ENCODE data around the gene HGF.

HGF gene

DNA sequence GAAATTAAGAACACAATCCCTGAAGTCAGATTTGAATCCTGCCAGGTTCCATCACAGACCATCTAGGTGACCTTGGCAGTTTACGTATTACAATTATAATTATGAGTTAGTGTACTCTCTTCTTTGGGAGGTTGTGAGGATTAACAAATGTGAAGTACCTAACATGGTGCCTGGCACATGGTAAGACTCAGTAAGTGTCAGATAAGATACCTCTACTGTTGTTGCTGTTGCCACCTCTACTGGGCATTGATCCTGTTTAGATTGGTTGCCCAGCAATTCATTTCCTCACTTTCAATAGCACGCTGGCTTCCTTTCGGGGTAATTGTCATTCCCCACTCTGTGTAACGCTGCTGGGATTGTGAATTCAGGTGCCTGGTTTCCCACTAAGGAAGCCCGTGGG, 31.7 kb upstream of the HGF start:
- no peak overlapping the region for H3K27ac ChIP-seq
- no peak for DNase-seq (ENCODE audit: low read depth, low spot score)
- no peak for TF ChIP-seq POLR2AphosphoS5 (IDR thresholded peaks at IDR 0.05; ENCODE audit: borderline replicate concordance, low read depth, low read length)
- no peak for TF ChIP-seq EZH2 (IDR thresholded peaks at IDR 0.05)
- TF ChIP-seq FOXP2 (optimal IDR thresholded peaks at IDR 0.05; ENCODE audit: control extremely low read depth, extremely low read length, insufficient read depth), result no peak
- H3K9me3 ChIP-seq (ENCODE audit: low read depth, low read length), result no peaks in the 10 kb centered on the region
- H3K4me3 ChIP-seq, result no peak overlapping the region
- H3K36me3 ChIP-seq (ENCODE audit: insufficient read depth, low read length), result no peaks in the 10 kb centered on the region
- H3K9ac ChIP-seq (ENCODE audit: insufficient read length), result no peak overlapping the region

DNA sequence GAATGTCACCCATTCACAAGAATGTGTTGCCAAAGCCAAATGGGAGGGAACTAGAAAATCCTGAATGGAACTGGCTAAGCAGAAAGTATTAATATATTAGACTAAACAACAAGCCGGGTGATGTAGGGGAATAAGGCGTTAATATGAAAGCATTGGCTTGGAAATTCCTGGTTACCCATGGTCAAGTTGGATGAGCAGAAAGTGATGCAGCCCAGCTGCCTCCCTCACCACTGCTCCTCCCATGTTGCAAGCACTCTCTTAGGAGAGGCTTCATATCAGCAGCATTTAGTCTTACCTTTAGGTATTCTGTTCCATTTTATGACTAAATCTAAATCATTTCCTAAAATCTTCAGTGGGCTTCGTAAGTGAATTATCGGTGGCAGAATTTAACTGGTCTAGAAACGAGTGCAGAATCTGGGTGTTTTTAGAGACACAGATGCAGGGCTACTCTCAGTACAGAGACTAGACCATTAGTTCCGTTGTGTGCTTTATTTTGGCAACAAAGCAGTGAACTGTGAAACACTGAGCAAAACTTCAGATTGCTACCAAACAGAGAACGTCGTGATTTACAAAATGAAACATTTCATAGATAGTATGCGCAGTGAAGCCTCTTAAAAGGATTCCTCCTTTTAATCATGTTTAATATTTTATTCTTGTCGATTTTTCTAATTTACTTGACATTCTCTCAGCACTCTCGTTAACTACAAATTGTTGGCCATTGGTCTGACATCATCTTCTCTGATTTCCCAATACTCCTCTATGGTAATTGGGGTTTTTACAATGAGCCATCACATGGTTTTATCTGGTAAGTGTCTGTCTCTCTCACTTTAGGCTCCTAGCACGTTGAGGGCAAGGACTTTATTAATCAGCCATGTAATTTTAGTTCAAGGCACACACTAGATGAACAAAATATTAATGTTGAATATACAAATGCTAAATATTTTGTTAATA, 22.0 kb upstream of the HGF start:
- no peak for TF ChIP-seq FOXP2 (optimal IDR thresholded peaks at IDR 0.05; ENCODE audit: control extremely low read depth, extremely low read length, insufficient read depth)
- no peak for TF ChIP-seq POLR2AphosphoS5 (IDR thresholded peaks at IDR 0.05; ENCODE audit: borderline replicate concordance, low read depth, low read length)
- TF ChIP-seq EZH2 (IDR thresholded peaks at IDR 0.05), result no peak
- DNase-seq (ENCODE audit: low read depth, low spot score), result no peak
- Histone ChIP-seq H3K9ac (ENCODE audit: insufficient read length) (no peak overlapping the region), H3K27ac (no peak overlapping the region), H3K4me3 (no peak overlapping the region), H3K36me3 (ENCODE audit: insufficient read depth, low read length) (no peaks in the 10 kb centered on the region), H3K9me3 (ENCODE audit: low read depth, low read length) (no peaks in the 10 kb centered on the region)

DNA sequence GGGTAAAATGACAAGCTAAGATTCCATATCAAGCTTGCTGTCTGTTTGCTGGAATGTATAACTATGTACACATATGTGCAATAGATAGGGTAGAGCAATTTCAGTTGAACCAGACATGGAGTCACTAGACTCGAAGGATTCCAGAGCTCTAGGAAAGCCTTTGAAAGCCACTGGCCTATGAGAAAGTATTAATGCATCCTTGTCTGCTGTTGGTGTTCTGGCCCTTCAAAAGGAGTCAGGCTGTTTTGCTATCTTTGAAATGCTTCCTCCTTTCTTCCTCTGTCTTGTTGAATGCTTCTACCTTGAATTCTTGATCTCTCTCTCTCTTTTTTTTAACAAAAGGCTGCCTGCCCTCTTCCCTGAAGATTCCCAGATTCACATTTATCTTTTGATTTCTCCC, 20.8 kb upstream of the HGF start:
- no peak for TF ChIP-seq EZH2 (IDR thresholded peaks at IDR 0.05)
- TF ChIP-seq POLR2AphosphoS5 (IDR thresholded peaks at IDR 0.05; ENCODE audit: borderline replicate concordance, low read depth, low read length), result no peak
- TF ChIP-seq FOXP2 (optimal IDR thresholded peaks at IDR 0.05; ENCODE audit: control extremely low read depth, extremely low read length, insufficient read depth), result no peak
- H3K4me3 ChIP-seq, result no peak overlapping the region
- no peak overlapping the region for H3K27ac ChIP-seq
- H3K36me3 ChIP-seq (ENCODE audit: insufficient read depth, low read length), result no peaks in the 10 kb centered on the region
- H3K9me3 ChIP-seq (ENCODE audit: low read depth, low read length), result no peaks in the 10 kb centered on the region
- no peak for DNase-seq (ENCODE audit: low read depth, low spot score)
- H3K9ac ChIP-seq (ENCODE audit: insufficient read length), result no peak overlapping the region

DNA sequence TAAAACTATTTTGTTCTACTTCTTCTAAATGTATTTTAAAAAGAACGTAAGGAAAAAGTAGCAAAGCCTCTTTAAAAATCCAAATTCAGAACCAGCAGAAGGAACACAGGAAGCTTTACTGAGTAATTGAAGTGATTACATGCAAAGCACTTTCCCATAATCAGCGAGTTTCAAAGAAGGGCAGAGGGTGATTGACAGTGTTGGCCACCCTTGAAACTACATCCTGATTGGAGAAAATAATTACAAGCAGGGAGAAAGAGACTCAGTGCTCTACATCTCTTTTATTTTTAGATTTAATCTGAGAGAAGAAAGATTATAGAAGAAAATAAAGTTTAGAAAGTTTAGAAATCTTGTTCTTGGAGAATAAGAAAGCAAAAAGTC, 20.3 kb upstream of the HGF start:
- H3K9ac ChIP-seq (ENCODE audit: insufficient read length), result no peak overlapping the region
- no peaks in the 10 kb centered on the region for H3K9me3 ChIP-seq (ENCODE audit: low read depth, low read length)
- H3K4me3 ChIP-seq, result no peak overlapping the region
- TF ChIP-seq FOXP2 (optimal IDR thresholded peaks at IDR 0.05; ENCODE audit: control extremely low read depth, extremely low read length, insufficient read depth) (no peak), POLR2AphosphoS5 (IDR thresholded peaks at IDR 0.05; ENCODE audit: borderline replicate concordance, low read depth, low read length) (no peak), EZH2 (IDR thresholded peaks at IDR 0.05) (no peak)
- H3K27ac ChIP-seq, result no peak overlapping the region
- DNase-seq (ENCODE audit: low read depth, low spot score), result no peak
- no peaks in the 10 kb centered on the region for H3K36me3 ChIP-seq (ENCODE audit: insufficient read depth, low read length)

DNA sequence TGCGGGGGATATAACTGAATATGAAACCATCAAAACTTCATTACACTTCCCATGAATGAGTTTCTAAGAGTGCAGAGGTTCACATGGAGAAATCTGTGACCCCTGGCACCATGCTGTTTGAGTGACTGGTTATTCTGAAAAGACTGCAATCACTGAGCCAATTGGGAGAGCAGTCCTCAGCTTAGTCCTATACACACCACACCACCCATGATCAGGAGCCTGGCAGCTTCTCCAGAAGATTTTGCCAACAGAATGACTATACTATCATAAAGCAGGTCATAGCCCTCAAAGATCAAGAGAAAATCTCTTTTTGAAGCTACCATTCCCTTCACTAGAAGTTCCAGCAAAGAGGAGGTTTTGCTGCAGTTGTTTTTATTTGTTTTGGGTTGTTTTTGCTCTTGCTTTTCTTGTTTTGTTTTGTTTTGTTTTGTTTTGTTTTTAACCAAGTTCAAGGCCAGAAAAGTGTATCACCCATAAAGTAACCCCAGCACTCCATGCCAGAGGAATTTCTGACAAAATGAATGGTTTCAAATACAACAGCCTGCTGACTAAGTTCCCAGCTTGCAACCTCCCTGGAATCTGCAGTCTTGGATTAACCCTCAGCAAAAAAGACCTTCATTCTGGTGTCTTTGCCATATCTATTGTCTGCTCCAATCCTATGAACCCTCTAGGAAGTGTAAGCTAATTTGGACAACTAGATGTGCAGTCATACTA, 19.7 kb upstream of the HGF start:
- H3K9ac ChIP-seq (ENCODE audit: insufficient read length), result no peak overlapping the region

DNA sequence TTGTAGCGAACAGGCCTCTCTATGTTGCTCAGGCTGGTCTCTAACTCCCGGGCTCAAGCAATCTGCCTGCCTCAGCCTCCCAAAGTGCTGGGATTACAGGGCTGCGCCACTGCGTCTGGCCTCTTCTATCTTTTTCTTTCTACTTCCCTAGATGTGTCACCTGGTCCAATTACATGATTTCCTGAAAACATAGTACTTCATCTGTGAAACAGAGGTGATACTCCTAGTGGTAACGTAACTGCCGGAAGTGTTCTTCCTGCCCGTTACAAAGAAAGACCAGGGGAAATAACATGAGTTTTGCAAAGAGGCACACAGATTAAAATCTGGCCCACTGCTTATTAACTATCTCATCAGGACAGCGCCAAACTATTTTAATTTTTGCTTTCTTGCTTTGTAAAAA, 18.4 kb upstream of the HGF start:
- DNase-seq (ENCODE audit: low read depth, low spot score), result no peak
- Histone ChIP-seq H3K27ac (no peak overlapping the region), H3K9me3 (ENCODE audit: low read depth, low read length) (no peaks in the 10 kb centered on the region), H3K9ac (ENCODE audit: insufficient read length) (no peak overlapping the region), H3K36me3 (ENCODE audit: insufficient read depth, low read length) (no peaks in the 10 kb centered on the region), H3K4me3 (no peak overlapping the region)
- no peak for TF ChIP-seq FOXP2 (optimal IDR thresholded peaks at IDR 0.05; ENCODE audit: control extremely low read depth, extremely low read length, insufficient read depth)
- no peak for TF ChIP-seq EZH2 (IDR thresholded peaks at IDR 0.05)

More for the DNA sequence above, 19.7 kb upstream of the HGF start:
- Histone ChIP-seq H3K4me3 (no peak overlapping the region), H3K27ac (no peak overlapping the region), H3K9me3 (ENCODE audit: low read depth, low read length) (no peaks in the 10 kb centered on the region), H3K36me3 (ENCODE audit: insufficient read depth, low read length) (no peaks in the 10 kb centered on the region)
- TF ChIP-seq EZH2 (IDR thresholded peaks at IDR 0.05) (no peak), POLR2AphosphoS5 (IDR thresholded peaks at IDR 0.05; ENCODE audit: borderline replicate concordance, low read depth, low read length) (no peak), FOXP2 (optimal IDR thresholded peaks at IDR 0.05; ENCODE audit: control extremely low read depth, extremely low read length, insufficient read depth) (no peak)
- DNase-seq (ENCODE audit: low read depth, low spot score), result no peak

DNA sequence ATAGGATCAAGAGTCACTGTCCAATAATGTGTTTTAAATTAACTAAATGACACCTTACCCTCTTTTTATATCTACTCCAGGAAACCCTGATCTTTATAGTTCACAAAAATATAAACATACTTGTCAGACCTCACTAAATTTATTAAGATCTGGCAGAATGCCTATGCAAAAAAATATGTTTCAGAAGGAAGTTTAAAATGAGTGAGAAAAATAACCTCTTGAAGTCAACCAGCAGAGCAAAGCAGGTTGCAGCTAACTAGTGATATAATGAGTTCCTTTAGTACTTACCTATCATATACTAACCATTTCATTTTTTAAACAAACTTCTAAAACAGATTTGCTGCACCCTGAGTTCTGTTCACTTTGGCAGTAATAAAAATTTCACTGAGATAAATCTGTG, 14.0 kb upstream of the HGF start:
- Histone ChIP-seq H3K27ac (no peak overlapping the region), H3K36me3 (ENCODE audit: insufficient read depth, low read length) (no peaks in the 10 kb centered on the region), H3K4me3 (no peak overlapping the region), H3K9ac (ENCODE audit: insufficient read length) (no peak overlapping the region), H3K9me3 (ENCODE audit: low read depth, low read length) (no peaks in the 10 kb centered on the region)
- DNase-seq (ENCODE audit: low read depth, low spot score), result no peak
- TF ChIP-seq POLR2AphosphoS5 (IDR thresholded peaks at IDR 0.05; ENCODE audit: borderline replicate concordance, low read depth, low read length) (no peak), EZH2 (IDR thresholded peaks at IDR 0.05) (no peak), FOXP2 (optimal IDR thresholded peaks at IDR 0.05; ENCODE audit: control extremely low read depth, extremely low read length, insufficient read depth) (no peak)

DNA sequence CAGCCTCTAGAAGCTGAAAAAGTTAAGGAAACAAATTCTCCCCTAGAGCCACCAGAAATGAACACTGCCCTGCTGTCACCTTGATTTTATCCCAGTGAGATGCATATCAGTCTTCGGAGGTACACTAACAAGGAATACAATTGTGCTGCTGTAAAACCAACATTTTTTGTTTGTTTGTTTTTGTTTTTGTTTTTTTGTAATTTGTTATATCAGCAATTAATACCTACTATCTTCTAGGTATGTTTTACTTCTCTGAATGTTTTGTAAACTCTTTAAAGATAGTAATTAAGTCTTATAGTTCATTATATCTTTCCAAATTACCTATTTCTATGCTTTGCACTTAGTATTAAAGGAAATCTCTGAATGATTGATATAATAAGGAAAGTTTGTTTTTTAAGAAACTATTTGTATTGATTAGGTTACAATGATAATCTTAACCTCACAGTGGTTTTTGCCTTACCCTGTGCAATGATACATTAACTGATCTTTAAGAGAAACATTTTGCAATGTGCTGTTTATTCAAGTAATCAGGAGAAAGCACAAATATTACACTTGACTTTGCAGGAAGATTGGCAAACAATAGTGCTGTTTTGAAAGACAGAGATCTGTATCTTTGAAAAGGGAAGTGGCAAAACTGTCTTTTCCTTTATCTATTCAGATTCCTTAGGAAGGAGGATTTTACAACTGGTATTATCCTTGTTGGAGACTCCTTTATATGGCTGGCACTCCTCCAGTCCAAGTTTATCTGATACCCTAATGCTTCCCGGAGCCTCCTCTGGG, 11.3 kb upstream of the HGF start:
- H3K36me3 ChIP-seq (ENCODE audit: insufficient read depth, low read length), result no peaks in the 10 kb centered on the region
- no peak overlapping the region for H3K9ac ChIP-seq (ENCODE audit: insufficient read length)
- no peak for TF ChIP-seq FOXP2 (optimal IDR thresholded peaks at IDR 0.05; ENCODE audit: control extremely low read depth, extremely low read length, insufficient read depth)
- no peak for TF ChIP-seq EZH2 (IDR thresholded peaks at IDR 0.05)
- no peak for TF ChIP-seq POLR2AphosphoS5 (IDR thresholded peaks at IDR 0.05; ENCODE audit: borderline replicate concordance, low read depth, low read length)
- no peak overlapping the region for H3K27ac ChIP-seq
- H3K4me3 ChIP-seq, result no peak overlapping the region
- H3K9me3 ChIP-seq (ENCODE audit: low read depth, low read length), result no peaks in the 10 kb centered on the region
- no peak for DNase-seq (ENCODE audit: low read depth, low spot score)

Measured in SK-N-MC (cell line).